Amniotic epithelial cell (primary cell): Measurements from ENCODE around the gene AGPAT1.
"Not testable (repeated sequence)": the region's sequence is repeated elsewhere in the genome, so short reads cannot be mapped to it uniquely, and the experiment has no call there.

Experiments used
- DNase-seq: peaks from one replicate; pipeline ENCODE4 v3.0.0-alpha.2; 2010; ENCODE audit warnings: low read depth

The AGPAT1 gene

GRCh38 chr6:32186151-32186840, 10.4 kb upstream of the AGPAT1 start:
- DNase-seq: not testable (repeated sequence)

GRCh38 chr6:32185681-32186131, 9.8 kb upstream of the AGPAT1 start:
- peak; percentile 86 for DNase-seq

- no peak for DNase-seq
Measured at GRCh38 chr6:32184084-32184640, 8.3 kb upstream of the AGPAT1 start, which contains the start of gene AGER. TSS of gene AGER (minus strand) at chr6:32184253. CDS start at chr6:32184222, 31 bp downstream.

GRCh38 chr6:32183483-32184083, 7.7 kb upstream of the AGPAT1 start:
- DNase-seq: no peak

GRCh38 chr6:32183030-32183429, 7.1 kb upstream of the AGPAT1 start:
- DNase-seq: no peak

- no peak for DNase-seq
Measured at GRCh38 chr6:32182555-32182981, 6.7 kb upstream of the AGPAT1 start.

GRCh38 chr6:32181915-32182529, 6.1 kb upstream of the AGPAT1 start:
- DNase-seq: no peak

- DNase-seq: no peak
Measured at GRCh38 chr6:32181148-32181702, 5.3 kb upstream of the AGPAT1 start.

- DNase-seq: no peak
Measured at GRCh38 chr6:32179766-32180405, 4.0 kb upstream of the AGPAT1 start.

GRCh38 chr6:32178547-32179440, 2.9 kb upstream of the AGPAT1 start:
- peak; percentile 34 for DNase-seq

GRCh38 chr6:32177788-32178546, 2.1 kb upstream of the AGPAT1 start, which contains the start of gene RNF5:
TSS of gene RNF5 (plus strand) at chr6:32178405. CDS start at chr6:32178512, 107 bp downstream.
- peak; percentile 100 for DNase-seq

- DNase-seq: no peak
Measured at GRCh38 chr6:32177183-32177787, 1.4 kb upstream of the AGPAT1 start.

GRCh38 chr6:32176476-32177182, 745 bp upstream of the AGPAT1 start:
- DNase-seq: peak; percentile 90

- no peak for DNase-seq
Measured at GRCh38 chr6:32175322-32175710, 568 bp downstream of the AGPAT1 start.

- no peak for DNase-seq
Measured at GRCh38 chr6:32174416-32174815, 1.5 kb downstream of the AGPAT1 start.

- no peak for DNase-seq
Measured at GRCh38 chr6:32173051-32173727, 2.7 kb downstream of the AGPAT1 start.

- DNase-seq: no peak
Measured at GRCh38 chr6:32171234-32171633, 4.7 kb downstream of the AGPAT1 start.

- no peak for DNase-seq
Measured at GRCh38 chr6:32170294-32170693, 5.6 kb downstream of the AGPAT1 start.
